K562 (cell line): Measurements from ENCODE around the gene IPO11. TPM values are rescaled to one million over a fixed set of nuclear protein-coding genes. Genes with fewer than 3 reads are reported as not detected.

Experiments used
- ATAC-seq: fragments of 200-7000 bp; cut with Tn5 transposase; 3 replicates; pipeline ENCODE4 v1.9.1; 2020; ENCODE audit warnings: moderate library complexity
- BruUV-seq: library from RNA; stranded (reverse); fragments of 400-500 nt; replicated peaks from 2 replicates; lab custom pipeline; 2021; lab: Mats Ljungman, UMichigan
- CTCF ChIA-PET: fragments of 300-600 bp; formaldehyde crosslinking; extraction: SDS; loops from one replicate; lab custom pipeline; 2021; ENCODE audit warnings: low intra/inter-chr PET ratio; lab: Yijun Ruan, JAX
- POLR2A ChIA-PET: fragments of 300-600, 350-650 bp; sonication (Branson Sonifier 250); formaldehyde crosslinking; extraction: SDS; loops from one replicate; lab custom pipeline; 2021; ENCODE audit warnings: antibody characterized with exemption, inconsistent platforms; lab: Yijun Ruan, JAX
- DNase-seq, 4 experiments: peaks; one replicate each; pipeline versions ENCODE4 v3.0.0 to v3.0.0-alpha.2; 2011 to 2018; ENCODE audit warnings: low spot score in 3 of 4, mixed read lengths in 3 of 4; ENCODE audit errors: extremely low read depth in 1 of 4
- FAIRE-seq: peaks from 2 replicates; lab custom pipeline; 2011; peaks lifted over from hg19 to GRCh38; lab: Jason Lieb, UNC
- H2AFZ ChIP-seq: 2 replicates; pipeline ENCODE4 v1.6.0; 2011; ENCODE audit warnings: low read depth, low read length, control low read depth, inconsistent platforms
- H3K27ac ChIP-seq: fragments of 200-600 bp; 3 replicates; pipeline ENCODE4 v1.8.0; 2011; ENCODE audit warnings: low read depth, mild to moderate bottlenecking, control low read depth, inconsistent platforms, low read length, moderate library complexity, mixed read lengths; ENCODE audit errors: extremely low read depth
- H3K27me3 ChIP-seq, 2 experiments: fragments of 300-600 bp in 1 of 2; 2 replicates in 1 of 2; 3 replicates in 1 of 2; pipeline versions ENCODE4 v1.6.0 to v1.8.0; 2011; ENCODE audit warnings: inconsistent platforms in 2 of 2, low read length in 2 of 2, mild to moderate bottlenecking in 1 of 2, mixed read lengths in 1 of 2, moderate library complexity in 1 of 2; ENCODE audit not compliant: control insufficient read depth in 2 of 2, insufficient read depth in 2 of 2
- H3K36me3 ChIP-seq: fragments of 300-600 bp; 3 replicates; pipeline ENCODE4 v1.8.0; 2011; ENCODE audit warnings: mild to moderate bottlenecking, low read length, inconsistent platforms; ENCODE audit not compliant: control insufficient read depth, insufficient read depth
- H3K4me1 ChIP-seq, 2 experiments: fragments of 200-600 bp in 1 of 2; replicated peaks in 1 of 2; 2 replicates in 1 of 2; 3 replicates in 1 of 2; pipeline versions ENCODE4 v1.5.1 to v1.8.0; 2011; ENCODE audit warnings: inconsistent platforms in 2 of 2, low read length in 2 of 2, mild to moderate bottlenecking in 1 of 2, mixed read lengths in 1 of 2, moderate library complexity in 1 of 2; ENCODE audit not compliant: control insufficient read depth in 2 of 2, insufficient read depth in 2 of 2
- H3K4me2 ChIP-seq: 2 replicates; pipeline ENCODE4 v1.6.1; 2011; ENCODE audit warnings: low read length, control low read depth, inconsistent platforms, mixed read lengths; ENCODE audit not compliant: insufficient read depth
- H3K4me3 ChIP-seq: fragments of 200-600 bp; sonication (generic), shearing (Covaris generic); 2 replicates; pipeline ENCODE4 v1.5.1; 2016; ENCODE audit warnings: control low read depth, inconsistent platforms
- H3K79me2 ChIP-seq: fragments of 200-600 bp; 3 replicates; pipeline ENCODE4 v1.8.0; 2011; ENCODE audit warnings: low read length, inconsistent platforms; ENCODE audit not compliant: control insufficient read depth, insufficient read depth
- H3K9ac ChIP-seq, 2 experiments: 2 replicates each; pipeline versions ENCODE4 v1.6.0 to v1.6.1; 2011; ENCODE audit warnings: low read depth in 2 of 2, low read length in 2 of 2, control low read depth in 1 of 2, inconsistent platforms in 1 of 2, mild to moderate bottlenecking in 1 of 2, mixed read lengths in 1 of 2; ENCODE audit not compliant: insufficient read depth in 1 of 2
- H3K9me1 ChIP-seq: one replicate; pipeline ENCODE4 v1.6.0; 2011; ENCODE audit warnings: inconsistent platforms, mild to moderate bottlenecking, low read length, moderate library complexity; ENCODE audit not compliant: control insufficient read depth, insufficient read depth
- H3K9me3 ChIP-seq: replicated peaks from 2 replicates; pipeline ENCODE4 v1.5.1; 2011; ENCODE audit warnings: low read depth, low read length, inconsistent platforms; ENCODE audit not compliant: control insufficient read depth, insufficient read depth
- H4K20me1 ChIP-seq: replicated peaks from 2 replicates; pipeline ENCODE4 v1.6.1; 2011; ENCODE audit warnings: low read length, inconsistent platforms, mixed read lengths; ENCODE audit not compliant: control insufficient read depth, insufficient read depth
- CHCHD3 ChIP-seq: fragments of 250-450 bp; sonication (Bioruptor Pico); IDR thresholded peaks from 2 replicates; pipeline ENCODE4 v2.1.2; 2022; ENCODE audit warnings: mild to moderate bottlenecking
- CHD2 ChIP-seq: IDR thresholded peaks from 2 replicates; pipeline ENCODE4 v1.6.1; 2011; ENCODE audit warnings: low read depth, low read length
- EWSR1 ChIP-seq: fragments of 450-650 bp; IDR thresholded peaks from 2 replicates; pipeline ENCODE4 v1.6.1; 2018; ENCODE audit warnings: borderline replicate concordance, mild to moderate bottlenecking, low read depth, moderate library complexity; ENCODE audit not compliant: partially characterized antibody
- GTF2E2 ChIP-seq: fragments of 200-800 bp; sonication (Bioruptor generic); IDR thresholded peaks from 2 replicates; pipeline ENCODE4 v1.6.1; 2016; ENCODE audit warnings: missing genetic modification characterization, missing compliant biosample characterization
- HMGXB4 ChIP-seq: sonication (generic); formaldehyde crosslinking; IDR thresholded peaks from 2 replicates; pipeline ENCODE4 v1.8.1; 2023; ENCODE audit warnings: mild to moderate bottlenecking, missing genetic modification reagents
- MCM3 ChIP-seq: fragments of 450-650 bp; IDR thresholded peaks from 2 replicates; pipeline ENCODE4 v1.6.1; 2016
- NFIC ChIP-seq: fragments of 450-650 bp; IDR thresholded peaks from 2 replicates; pipeline ENCODE4 v1.6.1; 2017; ENCODE audit warnings: mild to moderate bottlenecking, inconsistent platforms
- ZBTB43 ChIP-seq: sonication (generic); formaldehyde crosslinking; IDR thresholded peaks from 2 replicates; pipeline ENCODE4 v1.8.0; 2023; ENCODE audit warnings: mild to moderate bottlenecking, missing genetic modification reagents
- ZNF232 ChIP-seq: sonication (generic); formaldehyde crosslinking; IDR thresholded peaks from 2 replicates; pipeline ENCODE4 v1.8.0; 2022; ENCODE audit warnings: mild to moderate bottlenecking, missing genetic modification reagents
- ZNF512 ChIP-seq: IDR thresholded peaks from 2 replicates; pipeline ENCODE4 v1.6.1; 2016; ENCODE audit warnings: missing genetic modification characterization, missing compliant biosample characterization
- WGBS: fragments of 100-300 bp; shearing (Covaris generic); methylation state at CpG from one replicate; pipeline ENCODE4 v1.1.6; 2016; ENCODE audit warnings: low coverage, mixed read lengths; ENCODE audit not compliant: insufficient coverage; ENCODE audit errors: missing lambda C conversion rate; 5-methylcytosine and 5-hydroxymethylcytosine counted together
- in situ Hi-C: fragments of 300-500 bp; cut with MboI; formaldehyde crosslinking; loops from 4 replicates; pipeline ENCODE4 v1.15.0; 2018; ENCODE audit warnings: inconsistent platforms, mixed read lengths
- intact Hi-C: fragments of 100-400 bp; cut with micrococcal nuclease; formaldehyde crosslinking; loops from 2 replicates; pipeline ENCODE4 v1.14.2; 2022
- polyA plus RNA-seq, 8 experiments: library from polyadenylated mRNA; depleted of rRNA in 4 of 8; stranded (reverse) in 5 of 8; unstranded in 3 of 8; fragments of >200 nt; fragmentation: Nextera tagmentation in 2 of 8; fragmentation: Illumina TruSeq in 1 of 8; extraction: Ambion mirVana in 2 of 8; extraction: Trizol in 1 of 8; gene quantifications; 2 replicates each; pipeline versions ENCODE4 v1.2.1 to v1.2.3, GENCODE V29; 2011 to 2014; ENCODE audit warnings: inconsistent platforms in 1 of 8, missing spikeins in 1 of 8
- total RNA-seq, 7 experiments: library from RNA; depleted of rRNA in 6 of 7; stranded (reverse); fragments of >200 nt in 6 of 7; fragmentation: Illumina TruSeq in 2 of 7; extraction: Trizol in 2 of 7; gene quantifications; 2 replicates each; pipeline versions ENCODE4 v1.2.1 to v1.2.3, GENCODE V29; 2011 to 2021; ENCODE audit warnings: low replicate concordance in 1 of 7

The IPO11 gene
- total and polyA plus RNA-seq, 9 of the 15 experiments (the other 6 are each of a cell fraction or from before 2014, with no cell fraction given): 38.7 to 96.0 (median 70.9) TPM

DNA sequence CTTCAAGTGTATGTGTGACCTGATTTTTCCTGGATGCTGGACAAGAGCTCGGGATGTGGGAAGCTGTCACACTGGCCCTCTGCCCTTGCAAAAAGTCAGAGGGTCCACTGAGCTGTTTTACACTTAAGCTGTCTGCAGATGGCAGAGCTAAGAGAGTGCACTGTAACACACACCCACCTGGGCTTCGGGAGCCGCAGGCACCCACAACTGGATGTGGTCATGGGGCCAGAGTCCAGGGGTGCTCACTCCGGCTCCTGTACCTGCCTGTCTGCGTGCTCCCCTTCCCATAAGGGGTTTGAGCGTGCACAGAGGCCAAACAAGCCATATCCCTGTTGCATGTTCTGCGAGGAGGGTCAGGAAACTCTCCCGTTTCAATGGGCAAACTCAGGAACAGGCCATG is 248.6 kb downstream of the IPO11 start:
- TF ChIP-seq ZNF232 (CRISPR knock-in tag) (no peak), GTF2E2 (tag) (no peak), ZBTB43 (CRISPR knock-in tag) (no peak), HMGXB4 (CRISPR knock-in tag) (no peak), CHCHD3 (CRISPR knock-in tag) (no peak), NFIC (no peak), CHD2 (no peak), MCM3 (no peak), EWSR1 (no peak), ZNF512 (tag) (no peak)
- Histone ChIP-seq H3K27me3 (peaks cover 0 to 3% of the 10 kb centered on the region in 2 experiments; a peak in 1 of 5 replicates), H4K20me1 (no peaks in the 10 kb centered on the region), H3K9me1 (no peaks in the 10 kb centered on the region), H3K9me3 (no peaks in the 10 kb centered on the region), H3K4me2 (no peak overlapping the region), H3K4me3 (no peak overlapping the region), H3K4me1 (no peaks in the 10 kb centered on the region), H3K79me2 (no peaks in the 10 kb centered on the region), H3K36me3 (no peaks in the 10 kb centered on the region), H2AFZ (no peak overlapping the region), H3K9ac (no peak overlapping the region), H3K27ac (no peak overlapping the region)
- ATAC-seq (peak; percentile 60), DNase-seq (no peak), FAIRE-seq (no peak)
- in situ Hi-C loops (no loop called here), intact Hi-C loops (no loop called here)
- POLR2A ChIA-PET: interaction anchor here (0.7 kb wide), 1 partner anchor 12 kb away, joined by 4 read pairs; no protein-coding TSS in a partner anchor
- BruUV-seq: no TSS peak
- CTCF ChIA-PET: no interaction called here
- WGBS: 2% methylated on average over 8 of the region's 8 CpGs
